Measurements from ENCODE around the gene VSTM5. TPM values are rescaled to one million over a fixed set of nuclear protein-coding genes. Genes with fewer than 3 reads are reported as not detected.
"Not testable (repeated sequence)": the region's sequence is repeated elsewhere in the genome, so short reads cannot be mapped to it uniquely, and the experiment has no call there.

Gene VSTM5
- total RNA-seq, 2 donors from 2014 or later, result not detected

DNA sequence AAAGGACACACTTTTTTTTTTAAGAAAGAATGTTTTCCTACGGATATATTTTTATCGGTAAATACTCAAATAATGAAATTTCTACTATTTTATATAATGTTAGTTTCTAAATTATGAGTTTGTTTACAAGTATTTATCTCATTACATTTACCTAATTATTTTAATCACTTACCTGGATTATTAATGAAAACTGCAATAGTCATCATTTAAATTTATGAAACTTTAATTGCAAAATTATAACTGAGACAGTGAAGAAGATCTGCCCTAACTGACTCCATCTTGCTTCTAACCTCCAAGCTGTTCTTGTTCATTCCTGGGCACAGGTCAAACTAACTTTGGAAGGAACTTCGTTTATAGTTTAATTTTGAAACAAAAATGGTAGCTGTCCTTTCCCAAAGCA lies 25.2 kb upstream of the VSTM5 start:
- H3K27ac ChIP-seq, result no peak overlapping the region
- H3K36me3 ChIP-seq, result no peaks in the 10 kb centered on the region
- TF ChIP-seq, protein P1, sequence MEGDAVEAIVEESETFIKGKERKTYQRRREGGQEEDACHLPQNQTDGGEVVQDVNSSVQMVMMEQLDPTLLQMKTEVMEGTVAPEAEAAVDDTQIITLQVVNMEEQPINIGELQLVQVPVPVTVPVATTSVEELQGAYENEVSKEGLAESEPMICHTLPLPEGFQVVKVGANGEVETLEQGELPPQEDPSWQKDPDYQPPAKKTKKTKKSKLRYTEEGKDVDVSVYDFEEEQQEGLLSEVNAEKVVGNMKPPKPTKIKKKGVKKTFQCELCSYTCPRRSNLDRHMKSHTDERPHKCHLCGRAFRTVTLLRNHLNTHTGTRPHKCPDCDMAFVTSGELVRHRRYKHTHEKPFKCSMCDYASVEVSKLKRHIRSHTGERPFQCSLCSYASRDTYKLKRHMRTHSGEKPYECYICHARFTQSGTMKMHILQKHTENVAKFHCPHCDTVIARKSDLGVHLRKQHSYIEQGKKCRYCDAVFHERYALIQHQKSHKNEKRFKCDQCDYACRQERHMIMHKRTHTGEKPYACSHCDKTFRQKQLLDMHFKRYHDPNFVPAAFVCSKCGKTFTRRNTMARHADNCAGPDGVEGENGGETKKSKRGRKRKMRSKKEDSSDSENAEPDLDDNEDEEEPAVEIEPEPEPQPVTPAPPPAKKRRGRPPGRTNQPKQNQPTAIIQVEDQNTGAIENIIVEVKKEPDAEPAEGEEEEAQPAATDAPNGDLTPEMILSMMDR (IDR thresholded peaks at IDR 0.05), result no peak
- H3K27me3 ChIP-seq (replicated peaks; ENCODE audit: insufficient read depth), result no peaks in the 10 kb centered on the region
- no peak overlapping the region for H3K4me3 ChIP-seq
- ATAC-seq (ENCODE audit: insufficient number of reproducible peaks, low FRiP score, low read depth), result no peak
- DNase-seq (ENCODE audit: low spot score), result no peak
- no peaks in the 10 kb centered on the region for H3K4me1 ChIP-seq (ENCODE audit: control insufficient read depth in 1 of 2, low read depth in 2 of 2)
- no peaks in the 10 kb centered on the region for H3K9me3 ChIP-seq

DNA sequence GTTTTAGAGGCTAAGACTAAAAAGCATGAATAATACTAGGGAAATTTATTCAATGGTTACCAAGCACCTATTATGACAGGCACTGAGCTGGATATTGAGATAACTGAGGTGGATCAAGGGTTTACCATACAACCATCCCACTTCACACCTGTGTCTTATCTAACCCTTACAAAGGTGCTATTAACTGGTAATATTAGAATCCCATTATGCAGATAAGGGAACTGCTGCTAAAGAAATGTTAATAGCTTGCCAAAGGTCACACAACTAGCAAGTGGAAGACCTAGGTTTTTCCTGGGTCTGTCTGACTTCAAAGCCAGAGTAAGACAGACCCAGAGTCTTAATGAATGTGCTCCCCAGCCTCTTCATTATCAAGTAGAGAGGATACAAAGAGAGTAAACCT lies 21.1 kb upstream of the VSTM5 start:
- Histone ChIP-seq H3K27ac (no peak overlapping the region), H3K9me3 (no peaks in the 10 kb centered on the region), H3K4me1 (ENCODE audit: control insufficient read depth in 1 of 2, low read depth in 2 of 2) (no peaks in the 10 kb centered on the region), H3K27me3 (replicated peaks; ENCODE audit: insufficient read depth) (no peaks in the 10 kb centered on the region), H3K4me3 (no peak overlapping the region), H3K36me3 (no peaks in the 10 kb centered on the region)
- DNase-seq (ENCODE audit: low spot score) (no peak), ATAC-seq (ENCODE audit: insufficient number of reproducible peaks, low FRiP score, low read depth) (no peak)
- TF ChIP-seq, protein P1 (IDR thresholded peaks at IDR 0.05), result no peak

DNA sequence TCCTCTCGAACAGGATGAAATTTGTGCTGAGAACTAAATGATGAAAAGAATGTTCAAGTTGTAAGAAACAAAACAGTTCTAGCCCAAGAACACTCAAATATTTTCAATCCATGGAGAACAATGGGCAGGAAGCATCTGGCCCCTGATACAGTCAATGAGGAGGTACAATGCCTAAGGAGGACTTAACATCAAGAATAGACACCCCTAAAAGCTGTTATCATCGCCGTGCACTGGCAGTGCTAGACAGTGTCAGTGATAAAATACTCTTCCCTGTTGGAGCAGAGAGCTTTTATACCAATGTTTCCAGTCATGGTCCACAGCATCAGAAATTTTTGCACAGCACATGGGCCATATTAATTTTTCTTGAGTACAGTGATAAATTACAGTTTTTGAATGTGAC lies 20.2 kb upstream of the VSTM5 start:
- DNase-seq (ENCODE audit: low spot score), result no peak
- ATAC-seq (ENCODE audit: insufficient number of reproducible peaks, low FRiP score, low read depth), result no peak
- H3K9me3 ChIP-seq, result no peaks in the 10 kb centered on the region
- no peaks in the 10 kb centered on the region for H3K36me3 ChIP-seq
- no peak overlapping the region for H3K27ac ChIP-seq
- H3K4me1 ChIP-seq (ENCODE audit: control insufficient read depth in 1 of 2, low read depth in 2 of 2), result no peaks in the 10 kb centered on the region
- TF ChIP-seq, protein P1 (IDR thresholded peaks at IDR 0.05), result no peak
- no peak overlapping the region for H3K4me3 ChIP-seq
- no peaks in the 10 kb centered on the region for H3K27me3 ChIP-seq (replicated peaks; ENCODE audit: insufficient read depth)

DNA sequence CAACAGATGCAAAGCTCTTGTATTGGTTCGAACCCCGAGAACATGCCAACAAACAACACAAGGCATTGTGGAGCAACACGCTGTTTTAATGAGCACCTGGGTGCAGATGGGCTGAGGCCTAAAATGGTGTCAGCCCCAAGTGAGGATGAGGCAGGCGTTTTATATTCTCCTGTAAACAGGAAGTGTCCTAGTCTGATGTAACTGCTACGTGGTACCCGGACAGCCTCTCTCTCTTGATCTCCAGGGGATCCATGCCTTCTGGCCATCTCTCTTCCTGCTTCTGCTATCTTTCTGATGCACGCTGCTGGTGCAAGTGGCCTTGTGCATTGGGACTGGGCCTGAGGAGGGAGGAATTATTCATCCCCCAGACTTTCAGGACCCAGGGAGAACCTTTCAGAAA lies 19.4 kb upstream of the VSTM5 start:
- Histone ChIP-seq H3K4me1 (ENCODE audit: control insufficient read depth in 1 of 2, low read depth in 2 of 2) (no peaks in the 10 kb centered on the region), H3K27me3 (replicated peaks; ENCODE audit: insufficient read depth) (no peaks in the 10 kb centered on the region), H3K9me3 (no peaks in the 10 kb centered on the region), H3K27ac (no peak overlapping the region), H3K4me3 (no peak overlapping the region), H3K36me3 (no peaks in the 10 kb centered on the region)
- no peak for ATAC-seq (ENCODE audit: insufficient number of reproducible peaks, low FRiP score, low read depth)
- TF ChIP-seq, protein P1 (IDR thresholded peaks at IDR 0.05), result no peak
- DNase-seq (ENCODE audit: low spot score), result no peak

DNA sequence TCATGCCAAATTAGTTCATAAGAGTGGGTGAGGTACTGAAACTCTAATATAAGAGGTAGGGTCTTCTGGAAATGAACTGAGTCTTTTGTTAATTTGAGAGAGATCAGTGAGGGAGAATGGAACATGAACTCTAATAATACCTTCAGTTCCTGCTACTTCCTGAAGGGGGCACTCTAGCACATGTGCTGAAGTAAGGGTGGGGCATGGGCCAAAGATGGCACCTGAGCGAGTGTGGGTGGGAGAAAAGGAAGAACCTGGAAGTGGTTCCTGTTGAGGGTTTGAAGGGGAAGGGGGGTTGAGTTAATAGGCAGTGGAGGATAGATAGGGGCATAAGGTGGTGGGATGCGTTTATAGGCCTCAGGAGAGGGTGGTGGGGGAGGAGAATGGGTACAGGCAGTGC lies 18.0 kb upstream of the VSTM5 start:
- H3K27me3 ChIP-seq (replicated peaks; ENCODE audit: insufficient read depth); H3K4me3 ChIP-seq; H3K9me3 ChIP-seq; DNase-seq (ENCODE audit: low spot score); H3K27ac ChIP-seq; ATAC-seq (ENCODE audit: insufficient number of reproducible peaks, low FRiP score, low read depth); H3K4me1 ChIP-seq (ENCODE audit: control insufficient read depth in 1 of 2, low read depth in 2 of 2); H3K36me3 ChIP-seq: not testable (repeated sequence)

DNA sequence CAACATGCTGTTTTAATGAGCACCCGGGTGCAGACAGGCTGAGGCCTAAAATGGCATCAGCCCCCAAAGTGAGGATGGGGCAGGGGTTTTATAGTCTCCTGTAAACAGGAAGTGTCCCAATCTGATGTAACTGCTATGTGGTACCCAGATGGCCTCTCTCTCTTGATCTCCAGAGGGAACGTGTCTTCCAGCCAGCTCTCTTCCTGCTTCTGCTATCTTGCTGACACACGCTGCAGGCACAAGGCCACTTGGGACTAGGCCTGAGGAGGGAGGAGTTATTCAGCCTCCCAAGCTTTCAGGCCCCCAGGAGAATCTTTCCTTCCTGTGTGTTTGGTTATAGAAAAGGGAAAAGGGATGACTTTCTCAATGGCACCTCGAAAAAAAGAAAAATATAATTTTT lies 11.4 kb upstream of the VSTM5 start:
- Histone ChIP-seq H3K4me1 (ENCODE audit: control insufficient read depth in 1 of 2, low read depth in 2 of 2) (peaks cover 3 to 14% of the 10 kb centered on the region in 2 donors), H3K9me3 (no peaks in the 10 kb centered on the region), H3K36me3 (no peaks in the 10 kb centered on the region), H3K4me3 (no peak overlapping the region), H3K27ac (no peak overlapping the region), H3K27me3 (replicated peaks; ENCODE audit: insufficient read depth) (no peaks in the 10 kb centered on the region)
- DNase-seq (ENCODE audit: low spot score) (no peak), ATAC-seq (ENCODE audit: insufficient number of reproducible peaks, low FRiP score, low read depth) (no peak)
- TF ChIP-seq, protein P1 (IDR thresholded peaks at IDR 0.05), result no peak

All from thoracic aorta (tissue), 2 donors.